Liver (tissue), 3 donors: ENCODE results near the gene TRIM67.

Experiments
- CTCF ChIP-seq: fragments of 150-350 bp; IDR thresholded peaks from 2 replicates; pipeline ENCODE4 v1.5.1; 2017; ENCODE audit warnings: improper control_type of control experiment, low read depth, low read length; ENCODE audit not compliant: missing input control
- GABPA ChIP-seq, 2 donors: IDR thresholded peaks in 1 of 2; conservative IDR thresholded peaks in 1 of 2; 2 replicates each; pipeline ENCODE4 v1.6.1; 2016; ENCODE audit warnings: antibody characterized with exemption in 2 of 2, mild to moderate bottlenecking in 1 of 2, moderate library complexity in 1 of 2
- RXRA ChIP-seq, 2 donors: IDR thresholded peaks; 2 replicates each; pipeline ENCODE4 v1.6.1; 2017 to 2018; ENCODE audit warnings: antibody characterized with exemption in 2 of 2, mild to moderate bottlenecking in 1 of 2
- donor health status: healthy.
- donor health status: healthy.

- TF ChIP-seq RXRA (IDR thresholded peaks at IDR 0.05), result no peak
- no peak for TF ChIP-seq CTCF
- no peak for TF ChIP-seq GABPA (IDR thresholded peaks at IDR 0.05 in 1 of 2, conservative IDR thresholded peaks at IDR 0.05 in 1 of 2)
Measured at GRCh38 chr1:231162297-231162969, 575 bp downstream of the TRIM67 start.
